Esophagus (tissue), 2 donors: ENCODE data around the gene TMEM151A. TPM values are rescaled to one million over a fixed set of nuclear protein-coding genes. Genes with fewer than 3 reads are reported as not detected.
A peak's percentile ranks its signal among the peaks of the same experiment; 100 is the strongest.
"Not testable (repeated sequence)": the region's sequence is repeated elsewhere in the genome, so short reads cannot be mapped to it uniquely, and the experiment has no call there.

Experiments used
- H3K27ac ChIP-seq, 2 donors: one replicate each; pipeline ENCODE4 v1.5.1; 2013; ENCODE audit warnings: low read depth in 2 of 2, mild to moderate bottlenecking in 2 of 2, inconsistent platforms in 1 of 2, low read length in 1 of 2, moderate library complexity in 1 of 2
- H3K27me3 ChIP-seq, 2 donors: one replicate each; pipeline ENCODE4 v1.6.1; 2013; ENCODE audit warnings: low read length in 2 of 2, control low read depth in 1 of 2, mild to moderate bottlenecking in 1 of 2; ENCODE audit not compliant: insufficient read depth in 2 of 2, control insufficient read depth in 1 of 2
- H3K36me3 ChIP-seq, 2 donors: one replicate each; pipeline ENCODE4 v1.6.1; 2013; ENCODE audit warnings: low read length in 1 of 2; ENCODE audit not compliant: control insufficient read depth in 2 of 2, insufficient read depth in 2 of 2
- H3K4me1 ChIP-seq, 2 donors: one replicate each; pipeline ENCODE4 v1.6.1; 2013; ENCODE audit warnings: low read length in 1 of 2; ENCODE audit not compliant: control insufficient read depth in 2 of 2, insufficient read depth in 2 of 2
- H3K4me3 ChIP-seq, 2 donors: one replicate each; pipeline ENCODE4 v1.5.1; 2013; ENCODE audit warnings: low read length in 2 of 2, mild to moderate bottlenecking in 2 of 2, low read depth in 1 of 2, moderate library complexity in 1 of 2
- H3K9me3 ChIP-seq, 2 donors: one replicate each; pipeline ENCODE4 v1.6.1; 2013; ENCODE audit warnings: mild to moderate bottlenecking in 2 of 2, low read depth in 1 of 2, low read length in 1 of 2, moderate library complexity in 1 of 2; ENCODE audit not compliant: control insufficient read depth in 2 of 2, insufficient read depth in 1 of 2
- whole genome bisulfite sequencing, 2 donors: extraction: QIAGEN DNeasy Blood & Tissue Kit; methylation state at CpG; one replicate each; pipeline ENCODE4 v1.1.7; 2013; 5-methylcytosine and 5-hydroxymethylcytosine counted together
- polyA plus RNA-seq, 2 donors: library from polyadenylated mRNA; stranded (reverse); fragments of 200-250 nt; gene quantifications; one replicate each; pipeline ENCODE4 v1.2.3, GENCODE V29; 2013
- donor health status: healthy with polysubstance abuse.
- donor health status: Bipolar disorder and iron deficiency.

Gene TMEM151A
- polyA plus RNA-seq, 2 donors = 0.01 to 0.04 TPM

- no peak overlapping the region for H3K4me3 ChIP-seq
- no peaks in the 10 kb centered on the region for H3K9me3 ChIP-seq
- H3K27ac ChIP-seq = no peak overlapping the region
- peaks cover 4 to 5% of the 10 kb centered on the region in 2 donors for H3K4me1 ChIP-seq
- H3K36me3 ChIP-seq = peaks cover 22 to 49% of the 10 kb centered on the region in 2 donors
- 27 to 71% methylated on average over 1 of the region's 1 CpG for WGBS, 2 donors
- no peaks in the 10 kb centered on the region for H3K27me3 ChIP-seq
Observed at GRCh38 chr11:66274219-66274618, 17.5 kb upstream of the TMEM151A start.

DNA sequence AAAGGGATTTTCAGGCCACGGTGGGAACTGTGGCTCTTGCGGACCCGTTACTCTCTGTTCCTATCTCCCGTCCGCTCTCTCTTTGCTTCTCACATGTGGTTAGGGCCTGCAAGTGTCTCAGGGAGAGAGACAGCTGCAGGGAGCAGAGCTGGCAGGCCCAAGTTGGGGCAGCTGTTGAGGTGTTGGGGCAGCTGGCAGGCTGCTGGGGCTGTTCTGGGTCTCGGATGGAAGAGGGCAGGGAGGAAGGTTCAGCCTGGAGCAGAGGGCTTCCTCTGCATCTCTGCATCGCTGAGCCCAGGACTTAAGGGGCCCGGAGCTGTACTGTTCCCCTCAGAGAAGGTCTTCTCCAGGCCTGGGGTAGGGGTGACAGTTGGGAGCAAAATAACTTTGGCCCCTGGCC is 16.3 kb upstream of the TMEM151A start:
- Histone ChIP-seq H3K9me3 (no peaks in the 10 kb centered on the region), H3K4me3 (no peak overlapping the region), H3K36me3 (peaks cover 22 to 47% of the 10 kb centered on the region in 2 donors), H3K27me3 (no peaks in the 10 kb centered on the region), H3K4me1 (peaks cover 4 to 5% of the 10 kb centered on the region in 2 donors), H3K27ac (no peak overlapping the region)
- 89% methylated on average over 8 of the region's 8 CpGs for WGBS, 2 donors

GRCh38 chr11:66275984-66276612 is 15.6 kb upstream of the TMEM151A start:
- Histone ChIP-seq H3K4me1 (peaks cover 4 to 5% of the 10 kb centered on the region in 2 donors), H3K27ac (no peak overlapping the region), H3K36me3 (peaks cover 22 to 45% of the 10 kb centered on the region in 2 donors), H3K4me3 (no peak overlapping the region), H3K27me3 (no peaks in the 10 kb centered on the region), H3K9me3 (no peaks in the 10 kb centered on the region)
- WGBS, 2 donors = 81 to 83% methylated on average over 14 of the region's 14 CpGs

DNA sequence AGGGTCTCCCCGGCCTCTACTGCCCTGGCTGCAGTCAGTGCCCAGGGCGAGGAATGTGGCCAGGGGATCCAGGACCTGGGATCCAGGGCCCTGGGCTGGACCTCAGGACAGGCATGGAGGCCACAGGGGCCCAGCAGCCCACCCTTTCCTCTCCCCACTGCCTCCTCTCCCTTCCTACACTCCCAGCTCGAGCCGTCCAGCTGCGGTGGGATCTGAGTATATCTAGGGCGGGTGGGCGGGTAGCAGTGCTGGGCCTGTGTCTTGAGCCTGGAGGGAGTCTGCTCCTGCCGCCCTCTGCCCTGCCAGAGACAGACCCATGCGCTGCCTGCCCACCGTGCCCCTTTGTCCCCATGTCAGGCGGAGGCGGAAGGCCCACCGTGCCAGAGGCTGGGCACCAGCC is 15.1 kb upstream of the TMEM151A start:
- H3K4me1 ChIP-seq, H3K27me3 ChIP-seq, H3K4me3 ChIP-seq, H3K27ac ChIP-seq, H3K9me3 ChIP-seq: not testable (repeated sequence)
- WGBS, 2 donors = 83 to 85% methylated on average over 13 of the region's 13 CpGs
- peaks cover 22 to 45% of the 10 kb centered on the region in 2 donors for H3K36me3 ChIP-seq

DNA sequence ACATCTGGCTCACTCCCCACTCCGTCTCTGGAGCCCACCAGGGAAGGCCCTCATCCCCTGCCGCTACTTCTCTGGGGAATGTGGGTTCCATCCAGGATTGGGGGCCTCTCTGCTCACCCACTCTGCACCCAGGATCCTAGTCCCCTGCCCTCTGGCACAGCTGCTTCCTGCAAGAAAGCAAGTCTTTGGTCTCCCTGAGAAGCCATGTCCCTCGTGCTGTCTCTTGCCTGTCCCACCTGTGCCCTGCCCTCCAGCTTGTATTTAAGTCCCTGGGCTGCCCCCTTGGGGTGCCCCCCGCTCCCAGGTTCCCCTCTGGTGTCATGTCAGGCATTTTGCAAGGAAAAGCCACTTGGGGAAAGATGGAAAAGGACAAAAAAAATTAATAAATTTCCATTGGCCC is 14.6 kb upstream of the TMEM151A start:
- not testable (repeated sequence) for H3K4me1 ChIP-seq, H3K9me3 ChIP-seq, H3K4me3 ChIP-seq, H3K27me3 ChIP-seq, H3K27ac ChIP-seq
- peaks cover 18 to 40% of the 10 kb centered on the region in 2 donors for H3K36me3 ChIP-seq
- 59 to 73% methylated on average over 4 of the region's 4 CpGs for WGBS, 2 donors

DNA sequence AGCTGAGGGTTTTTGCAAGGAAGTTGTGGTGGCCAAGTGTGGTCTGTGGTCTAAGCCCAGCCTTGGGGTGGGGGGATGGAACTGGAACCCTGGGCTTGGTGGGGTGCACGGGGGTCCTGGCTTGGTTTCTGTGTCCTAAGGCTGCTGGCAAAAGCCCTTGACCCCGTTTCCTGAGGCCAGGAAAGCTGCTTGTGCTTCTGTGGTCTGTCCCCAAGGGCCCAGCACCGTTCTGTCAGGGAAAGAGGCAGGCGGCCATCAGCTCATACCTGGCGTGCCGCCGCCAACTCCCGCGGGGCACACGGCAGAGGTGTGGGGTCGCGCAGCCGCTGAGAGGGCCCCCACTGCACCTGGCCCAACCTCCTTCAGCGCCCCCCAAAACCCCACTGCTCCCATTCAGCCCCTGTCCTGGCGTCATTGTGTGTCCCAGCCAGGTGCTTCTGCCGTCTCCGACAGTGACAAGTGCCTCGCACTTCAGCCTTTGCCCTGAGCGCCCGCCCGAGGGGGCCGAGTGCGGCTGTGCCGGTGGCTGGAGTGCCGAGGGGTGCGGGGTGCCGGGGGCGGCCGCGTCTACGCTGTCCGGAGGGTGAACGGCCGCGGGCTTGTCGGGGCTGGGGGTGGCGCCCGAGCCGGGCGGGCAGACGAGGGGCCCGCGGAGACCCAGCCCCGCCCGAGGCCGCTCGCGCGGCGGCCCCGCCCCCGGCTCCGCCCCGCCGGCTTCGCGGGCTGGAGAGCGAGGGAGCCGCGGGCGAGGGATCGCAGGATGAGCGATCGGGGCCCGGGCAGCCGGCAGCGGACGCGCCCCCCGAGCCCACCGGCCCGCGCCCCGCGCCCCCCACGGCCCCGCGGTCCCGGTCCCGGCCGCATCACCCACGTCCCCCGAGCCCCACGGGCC is 14.0 kb upstream of the TMEM151A start, which contains the start of gene CNIH2:
Gene CNIH2, plus strand, starts transcription at position 705 of the 892 bp plus-strand sequence. CDS start 282 bp downstream, outside the sequence.
- Histone ChIP-seq H3K4me3 (peak within 1 kb of the TSS in 1 of 2 donors; percentile 32), H3K4me1 (peaks cover 5 to 7% of the 10 kb centered on the region in 2 donors), H3K27me3 (no peaks in the 10 kb centered on the region), H3K9me3 (no peaks in the 10 kb centered on the region), H3K36me3 (peaks cover 18 to 34% of the 10 kb centered on the region in 2 donors), H3K27ac (peak within 1 kb of the TSS in 1 of 2 donors; percentile 3)
- 4 to 5% methylated on average over 57 to 84 of the region's 84 CpGs for WGBS, 2 donors

DNA sequence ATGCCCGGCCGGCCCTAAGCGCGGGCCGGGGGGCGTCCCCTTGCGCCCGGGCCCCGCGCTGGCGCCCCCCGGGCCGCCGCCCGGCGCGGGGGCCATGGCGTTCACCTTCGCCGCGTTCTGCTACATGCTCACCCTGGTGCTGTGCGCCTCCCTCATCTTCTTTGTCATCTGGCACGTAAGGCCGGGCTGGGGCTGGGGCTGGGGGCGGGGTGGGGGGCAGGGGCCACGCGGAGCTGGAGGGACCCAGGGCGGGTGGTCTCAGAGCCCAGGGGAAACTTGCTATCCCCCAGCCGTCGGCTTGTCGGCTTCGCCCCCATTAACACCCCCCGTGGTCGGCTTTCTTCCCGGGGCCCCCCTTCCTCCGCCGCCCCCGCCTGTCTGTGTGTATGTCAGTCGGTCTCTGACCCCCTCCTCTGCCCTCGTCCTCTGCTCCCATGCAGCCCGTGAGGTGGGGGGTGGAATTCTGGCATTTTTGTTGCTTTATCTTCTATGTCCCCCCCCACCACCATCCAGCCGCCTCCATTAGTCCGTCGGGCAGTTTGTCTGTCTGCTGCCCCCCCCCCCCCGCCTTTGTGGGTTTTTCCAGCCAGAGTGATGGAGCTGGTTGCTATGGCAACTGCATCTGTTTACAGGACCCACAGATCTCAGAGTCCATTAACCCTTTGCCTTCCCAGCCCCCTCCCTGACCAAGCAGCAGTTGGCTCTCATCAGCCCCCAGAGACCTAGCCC is 13.2 kb upstream of the TMEM151A start:
- no peaks in the 10 kb centered on the region for H3K9me3 ChIP-seq
- peaks cover 5 to 7% of the 10 kb centered on the region in 2 donors for H3K4me1 ChIP-seq
- H3K4me3 ChIP-seq = peak overlapping the region in 1 of 2 donors; percentile 32
- no peaks in the 10 kb centered on the region for H3K27me3 ChIP-seq
- H3K27ac ChIP-seq = no peak overlapping the region
- peaks cover 10 to 26% of the 10 kb centered on the region in 2 donors for H3K36me3 ChIP-seq
- WGBS, 2 donors = 1 to 3% methylated on average over 19 to 45 of the region's 45 CpGs

GRCh38 chr11:66279092-66279734 is 12.5 kb upstream of the TMEM151A start:
- H3K27ac ChIP-seq = no peak overlapping the region
- H3K27me3 ChIP-seq = no peaks in the 10 kb centered on the region
- 72% methylated on average over 15 of the region's 15 CpGs for WGBS, 2 donors
- H3K9me3 ChIP-seq = no peaks in the 10 kb centered on the region
- peaks cover 3 to 20% of the 10 kb centered on the region in 2 donors for H3K36me3 ChIP-seq
- peaks cover 5 to 7% of the 10 kb centered on the region in 2 donors for H3K4me1 ChIP-seq
- no peak overlapping the region for H3K4me3 ChIP-seq

- Histone ChIP-seq H3K27me3 (no peaks in the 10 kb centered on the region), H3K9me3 (no peaks in the 10 kb centered on the region), H3K27ac (no peak overlapping the region), H3K36me3 (peaks cover 0 to 19% of the 10 kb centered on the region in 2 donors), H3K4me1 (peaks cover 5 to 7% of the 10 kb centered on the region in 2 donors), H3K4me3 (no peak overlapping the region)
- 74 to 78% methylated on average over 14 of the region's 14 CpGs for WGBS, 2 donors
Observed at GRCh38 chr11:66280428-66280827, 11.3 kb upstream of the TMEM151A start.
